Activated CD4-positive, CD25-positive, alpha-beta regulatory T cell treated with anti-CD3 and anti-CD28 coated beads, Interleukin-2, amount 50 U/mL, for 24 hours (primary cell): ENCODE measurements around the gene EIF4E3.

ENCODE experiments used
- ATAC-seq, 2 donors: fragments of 150-1000 bp; cut with Tn5 transposase; one replicate each; pipeline ENCODE4 v1.10.0; 2021; ENCODE audit warnings: mild to moderate bottlenecking in 1 of 2, moderate library complexity in 1 of 2

EIF4E3 gene

GRCh38 chr3:71725271-71725991 is at the start of gene EIF4E3:
Gene EIF4E3 (minus strand): TSS chr3:71725402. CDS start chr3:71725367, 35 bp downstream.
- ATAC-seq, result peak; percentile 30 to 49

- ATAC-seq, result no peak
Observed at GRCh38 chr3:71771884-71772283, 46.7 kb upstream of the EIF4E3 start.

GRCh38 chr3:71771126-71771525 is 45.9 kb upstream of the EIF4E3 start:
- ATAC-seq, result no peak

- ATAC-seq, result no peak
Observed at GRCh38 chr3:71763426-71763825, 38.2 kb upstream of the EIF4E3 start.

- ATAC-seq, result no peak
Observed at GRCh38 chr3:71760140-71760539, 34.9 kb upstream of the EIF4E3 start.

GRCh38 chr3:71759401-71759800 is 34.2 kb upstream of the EIF4E3 start:
- ATAC-seq, result no peak

GRCh38 chr3:71758091-71758490 is 32.9 kb upstream of the EIF4E3 start:
- no peak for ATAC-seq

GRCh38 chr3:71754610-71755253 is 29.5 kb upstream of the EIF4E3 start:
- no peak for ATAC-seq

GRCh38 chr3:71753701-71754609 is 28.8 kb upstream of the EIF4E3 start, which contains the start of gene GPR27:
Gene GPR27 (plus strand): TSS chr3:71753855. CDS start chr3:71754050, 195 bp downstream.
- peak; percentile 52 to 62 for ATAC-seq

GRCh38 chr3:71752831-71753700 is 27.9 kb upstream of the EIF4E3 start:
- peak in 1 of 2 donors; percentile 12 for ATAC-seq

GRCh38 chr3:71751602-71752001 is 26.4 kb upstream of the EIF4E3 start:
- no peak for ATAC-seq

GRCh38 chr3:71744738-71745137 is 19.5 kb upstream of the EIF4E3 start:
- no peak for ATAC-seq

GRCh38 chr3:71742621-71743020 is 17.4 kb upstream of the EIF4E3 start:
- no peak for ATAC-seq

- ATAC-seq, result no peak
Observed at GRCh38 chr3:71734881-71735280, 9.7 kb upstream of the EIF4E3 start.

GRCh38 chr3:71733319-71733718 is 8.1 kb upstream of the EIF4E3 start:
- ATAC-seq, result no peak

- ATAC-seq, result no peak
Observed at GRCh38 chr3:71732637-71733036, 7.4 kb upstream of the EIF4E3 start.

GRCh38 chr3:71728632-71729342 is 3.6 kb upstream of the EIF4E3 start:
- ATAC-seq, result no peak

- ATAC-seq, result no peak
Observed at GRCh38 chr3:71726146-71726545, 944 bp upstream of the EIF4E3 start.

- ATAC-seq, result peak; percentile 21 to 36
Observed at GRCh38 chr3:71724584-71725270, 475 bp downstream of the EIF4E3 start.

- no peak for ATAC-seq
Observed at GRCh38 chr3:71724171-71724453, 1.1 kb downstream of the EIF4E3 start.
